Activated naive CD8-positive, alpha-beta T cell treated with anti-CD3 and anti-CD28 coated beads, Interleukin-2, amount 10 ng/mL, durations not matched to agents 7 days and 5 days (primary cell): ENCODE results near the gene STAG1. TPM values are rescaled to one million over a fixed set of nuclear protein-coding genes. Genes with fewer than 3 reads are reported as not detected.
"Not testable (repeated sequence)": the region's sequence is repeated elsewhere in the genome, so short reads cannot be mapped to it uniquely, and the experiment has no call there.

Experiments
- ATAC-seq: fragments of 150-1000 bp; cut with Tn5 transposase; one replicate; pipeline ENCODE4 v1.10.0; 2021; ENCODE audit warnings: low read depth, moderate library complexity
- POLR2A ChIA-PET: fragments of 350-600 bp; sonication (Branson Sonifier 250); formaldehyde crosslinking; loops from one replicate; lab custom pipeline; 2021; ENCODE audit warnings: antibody characterized with exemption; lab: Charles Lee
- DNase-seq: peaks from one replicate; pipeline ENCODE4 v3.0.0; 2021
- H3K27ac Mint-ChIP-seq: one replicate; pipeline ENCODE4 v1.8.0; 2022; ENCODE audit warnings: mild to moderate bottlenecking, mixed read lengths
- H3K27me3 Mint-ChIP-seq: one replicate; pipeline ENCODE4 v1.8.0; 2022; ENCODE audit warnings: mild to moderate bottlenecking, moderate library complexity, mixed read lengths
- H3K36me3 Mint-ChIP-seq: one replicate; pipeline ENCODE4 v1.8.0; 2021; ENCODE audit warnings: mild to moderate bottlenecking, mixed read lengths
- H3K4me1 Mint-ChIP-seq: one replicate; pipeline ENCODE4 v1.8.0; 2021; ENCODE audit warnings: mixed read lengths
- H3K4me3 Mint-ChIP-seq: one replicate; pipeline ENCODE4 v1.8.0; 2022; ENCODE audit warnings: mild to moderate bottlenecking, moderate library complexity, mixed read lengths
- H3K9me3 Mint-ChIP-seq: one replicate; pipeline ENCODE4 v1.8.0; 2021; ENCODE audit warnings: mixed read lengths
- total RNA-seq, 2 experiments: library from RNA; stranded (reverse); gene quantifications; one replicate each; pipeline ENCODE4 v1.2.3, GENCODE V29; 2021

The STAG1 gene
- total RNA-seq, 2 experiments from 2014 or later = 39.4 to 43.7 TPM

- Mint-ChIP-seq H3K4me3 (no peak overlapping the region), H3K27me3 (no peaks in the 10 kb centered on the region), H3K9me3 (no peaks in the 10 kb centered on the region), H3K36me3 (peaks cover 20% of the 10 kb centered on the region), H3K4me1 (peaks cover 2% of the 10 kb centered on the region), H3K27ac (no peak overlapping the region)
- ATAC-seq (no peak), DNase-seq (no peak)
- POLR2A ChIA-PET = no interaction called here
Observed at GRCh38 chr3:136712941-136713340, 39.2 kb downstream of the STAG1 start.

GRCh38 chr3:136711888-136712287 is 40.3 kb downstream of the STAG1 start:
- ATAC-seq, H3K9me3 Mint-ChIP-seq, DNase-seq, H3K27ac Mint-ChIP-seq, H3K27me3 Mint-ChIP-seq, POLR2A ChIA-PET, H3K4me3 Mint-ChIP-seq, H3K4me1 Mint-ChIP-seq: not testable (repeated sequence)
- peaks cover 26% of the 10 kb centered on the region for H3K36me3 Mint-ChIP-seq

- H3K9me3 Mint-ChIP-seq = no peaks in the 10 kb centered on the region
- H3K4me1 Mint-ChIP-seq = peaks cover 2% of the 10 kb centered on the region
- no peak overlapping the region for H3K4me3 Mint-ChIP-seq
- no peak for DNase-seq
- POLR2A ChIA-PET = no interaction called here
- no peak overlapping the region for H3K27ac Mint-ChIP-seq
- no peaks in the 10 kb centered on the region for H3K27me3 Mint-ChIP-seq
- ATAC-seq = no peak
- peaks cover 27% of the 10 kb centered on the region for H3K36me3 Mint-ChIP-seq
Observed at GRCh38 chr3:136711277-136711676, 40.9 kb downstream of the STAG1 start.

- ATAC-seq, DNase-seq, POLR2A ChIA-PET, H3K4me1 Mint-ChIP-seq, H3K27me3 Mint-ChIP-seq, H3K9me3 Mint-ChIP-seq, H3K4me3 Mint-ChIP-seq, H3K27ac Mint-ChIP-seq: not testable (repeated sequence)
- peaks cover 38% of the 10 kb centered on the region for H3K36me3 Mint-ChIP-seq
Observed at GRCh38 chr3:136709775-136710174, 42.4 kb downstream of the STAG1 start.

- H3K27ac Mint-ChIP-seq = no peak overlapping the region
- ATAC-seq (no peak), DNase-seq (no peak)
- POLR2A ChIA-PET = no interaction called here
- H3K27me3 Mint-ChIP-seq = no peaks in the 10 kb centered on the region
- peaks cover 5% of the 10 kb centered on the region for H3K9me3 Mint-ChIP-seq
- peaks cover 5% of the 10 kb centered on the region for H3K4me1 Mint-ChIP-seq
- no peak overlapping the region for H3K4me3 Mint-ChIP-seq
- peaks cover 41% of the 10 kb centered on the region for H3K36me3 Mint-ChIP-seq
Observed at GRCh38 chr3:136708333-136708985, 43.7 kb downstream of the STAG1 start.

GRCh38 chr3:136703429-136703828 is 48.7 kb downstream of the STAG1 start:
- Mint-ChIP-seq H3K27me3 (no peaks in the 10 kb centered on the region), H3K27ac (no peak overlapping the region), H3K36me3 (peaks cover 49% of the 10 kb centered on the region), H3K4me1 (peaks cover 7% of the 10 kb centered on the region), H3K9me3 (peaks cover 20% of the 10 kb centered on the region), H3K4me3 (no peak overlapping the region)
- DNase-seq = no peak
- POLR2A ChIA-PET = interaction anchor here (0.5 to 0.7 kb wide), 2 partner anchors 192 to 312 kb away, joined by 4 to 6 read pairs; no protein-coding TSS in a partner anchor
- ATAC-seq = no peak

GRCh38 chr3:136699271-136699828 is 52.8 kb downstream of the STAG1 start:
- no peaks in the 10 kb centered on the region for H3K27me3 Mint-ChIP-seq
- H3K4me1 Mint-ChIP-seq = peaks cover 11% of the 10 kb centered on the region
- ATAC-seq = no peak
- H3K9me3 Mint-ChIP-seq = peaks cover 24% of the 10 kb centered on the region
- peaks cover 64% of the 10 kb centered on the region for H3K36me3 Mint-ChIP-seq
- POLR2A ChIA-PET = no interaction called here
- H3K27ac Mint-ChIP-seq = no peak overlapping the region
- H3K4me3 Mint-ChIP-seq = no peak overlapping the region
- DNase-seq = no peak

GRCh38 chr3:136698361-136698760 is 53.8 kb downstream of the STAG1 start:
- H3K36me3 Mint-ChIP-seq = peaks cover 68% of the 10 kb centered on the region
- H3K27me3 Mint-ChIP-seq = no peaks in the 10 kb centered on the region
- ATAC-seq (no peak), DNase-seq (no peak)
- POLR2A ChIA-PET = no interaction called here
- H3K27ac Mint-ChIP-seq = no peak overlapping the region
- H3K9me3 Mint-ChIP-seq = peaks cover 26% of the 10 kb centered on the region
- no peak overlapping the region for H3K4me3 Mint-ChIP-seq
- H3K4me1 Mint-ChIP-seq = peaks cover 15% of the 10 kb centered on the region

GRCh38 chr3:136696797-136697196 is 55.4 kb downstream of the STAG1 start:
- H3K4me1 Mint-ChIP-seq = peaks cover 14% of the 10 kb centered on the region
- H3K27ac Mint-ChIP-seq = no peak overlapping the region
- no peak for ATAC-seq
- no peaks in the 10 kb centered on the region for H3K27me3 Mint-ChIP-seq
- H3K36me3 Mint-ChIP-seq = peaks cover 71% of the 10 kb centered on the region
- POLR2A ChIA-PET = no interaction called here
- peaks cover 27% of the 10 kb centered on the region for H3K9me3 Mint-ChIP-seq
- DNase-seq = no peak
- H3K4me3 Mint-ChIP-seq = no peak overlapping the region

GRCh38 chr3:136694321-136694720 is 57.9 kb downstream of the STAG1 start:
- ATAC-seq (peak; percentile 56), DNase-seq (no peak)
- Mint-ChIP-seq H3K4me1 (peaks cover 11% of the 10 kb centered on the region), H3K27ac (peak overlapping the region; percentile 56), H3K27me3 (no peaks in the 10 kb centered on the region), H3K9me3 (peaks cover 20% of the 10 kb centered on the region), H3K36me3 (peaks cover 66% of the 10 kb centered on the region), H3K4me3 (no peak overlapping the region)
- POLR2A ChIA-PET = no interaction called here

GRCh38 chr3:136690599-136690998 is 61.6 kb downstream of the STAG1 start:
- no peak for DNase-seq
- H3K4me3 Mint-ChIP-seq = no peak overlapping the region
- POLR2A ChIA-PET = no interaction called here
- no peak for ATAC-seq
- H3K4me1 Mint-ChIP-seq = peaks cover 8% of the 10 kb centered on the region
- H3K9me3 Mint-ChIP-seq = peaks cover 14% of the 10 kb centered on the region
- peaks cover 42% of the 10 kb centered on the region for H3K36me3 Mint-ChIP-seq
- H3K27ac Mint-ChIP-seq = no peak overlapping the region
- no peaks in the 10 kb centered on the region for H3K27me3 Mint-ChIP-seq

GRCh38 chr3:136685882-136686281 is 66.3 kb downstream of the STAG1 start:
- POLR2A ChIA-PET = no interaction called here
- DNase-seq = no peak
- Mint-ChIP-seq H3K27ac (no peak overlapping the region), H3K4me1 (peaks cover 1% of the 10 kb centered on the region), H3K4me3 (no peak overlapping the region), H3K27me3 (no peaks in the 10 kb centered on the region), H3K9me3 (peaks cover 6% of the 10 kb centered on the region), H3K36me3 (peaks cover 22% of the 10 kb centered on the region)
- ATAC-seq = no peak

- DNase-seq (no peak), ATAC-seq (no peak)
- Mint-ChIP-seq H3K27ac (no peak overlapping the region), H3K36me3 (peaks cover 17% of the 10 kb centered on the region), H3K4me3 (no peak overlapping the region), H3K27me3 (no peaks in the 10 kb centered on the region), H3K4me1 (peaks cover 1% of the 10 kb centered on the region), H3K9me3 (peaks cover 6% of the 10 kb centered on the region)
- POLR2A ChIA-PET = no interaction called here
Observed at GRCh38 chr3:136682740-136683312, 69.4 kb downstream of the STAG1 start.

- Mint-ChIP-seq H3K4me3 (no peak overlapping the region), H3K9me3 (no peaks in the 10 kb centered on the region), H3K36me3 (peaks cover 10% of the 10 kb centered on the region), H3K27me3 (no peaks in the 10 kb centered on the region), H3K4me1 (peaks cover 6% of the 10 kb centered on the region), H3K27ac (no peak overlapping the region)
- DNase-seq (no peak), ATAC-seq (no peak)
- POLR2A ChIA-PET = no interaction called here
Observed at GRCh38 chr3:136678981-136679380, 73.2 kb downstream of the STAG1 start.
